AG04450 (cell line): Measurements from ENCODE around the gene LIPC. TPM values are rescaled to one million over a fixed set of nuclear protein-coding genes. Genes with fewer than 3 reads are reported as not detected.

Source experiments
- CTCF ChIA-PET: fragments of 300-600, 350-600 bp; formaldehyde crosslinking; extraction: SDS; loops from one replicate; lab custom pipeline; 2022; ENCODE audit warnings: antibody characterized with exemption, inconsistent platforms; lab: Charles Lee
- POLR2A ChIA-PET: fragments of 350-600 bp; formaldehyde crosslinking; extraction: SDS; loops from one replicate; lab custom pipeline; 2021; ENCODE audit warnings: antibody characterized with exemption, inconsistent platforms; lab: Yijun Ruan, JAX
- DNase-seq: peaks from one replicate; pipeline ENCODE4 v3.0.0-alpha.2; 2011; ENCODE audit warnings: low read depth, low spot score
- H3K27ac ChIP-seq: one replicate; pipeline ENCODE4 v1.5.1; 2012; ENCODE audit warnings: low read depth, low read length, control low read depth
- H3K27me3 ChIP-seq: one replicate; pipeline ENCODE4 v1.6.0; 2012; ENCODE audit warnings: low read length; ENCODE audit not compliant: control insufficient read depth, insufficient read depth
- H3K4me3 ChIP-seq: 2 replicates; pipeline ENCODE4 v1.5.1; 2011; ENCODE audit warnings: mild to moderate bottlenecking, low read depth, low read length, control low read depth
- H3K9me3 ChIP-seq: 2 replicates; pipeline ENCODE4 v1.5.1; 2012; ENCODE audit warnings: low read length; ENCODE audit not compliant: control insufficient read depth, insufficient read depth
- polyA plus RNA-seq: library from polyadenylated mRNA; depleted of rRNA; stranded (reverse); fragments of >200 nt; gene quantifications from 2 replicates; pipeline ENCODE4 v1.2.3, GENCODE V29; 2011
- TF ChIP-seq, protein P1 (sequence below): IDR thresholded peaks from 2 replicates; pipeline ENCODE4 v1.5.1; 2011; ENCODE audit warnings: low read depth, low read length, control low read depth, inconsistent platforms

Gene LIPC
- polyA plus RNA-seq, 1 experiment, result 0.82 TPM

DNA sequence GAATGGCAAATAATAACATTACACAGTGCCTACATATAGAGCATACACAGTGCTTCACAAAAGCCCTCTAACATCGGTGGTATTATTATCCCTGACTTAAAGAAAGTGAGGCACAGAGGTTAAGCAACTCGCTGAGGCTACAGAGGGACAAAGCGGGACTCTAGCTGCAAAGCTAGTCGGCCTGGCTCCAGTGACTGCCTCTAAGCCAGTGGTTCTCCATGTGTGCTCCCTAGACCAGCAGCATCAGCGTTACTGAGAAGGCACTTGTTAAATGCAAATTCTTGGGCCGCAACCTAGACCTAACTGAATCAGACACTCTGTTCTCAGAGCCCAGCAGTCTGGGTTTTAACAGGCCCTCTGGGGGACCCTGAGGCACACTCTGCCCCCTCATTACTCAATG, 33.1 kb upstream of the LIPC start:
- Histone ChIP-seq H3K27me3 (no peaks in the 10 kb centered on the region), H3K9me3 (no peaks in the 10 kb centered on the region), H3K27ac (no peak overlapping the region), H3K4me3 (no peak overlapping the region)
- TF ChIP-seq, protein P1, sequence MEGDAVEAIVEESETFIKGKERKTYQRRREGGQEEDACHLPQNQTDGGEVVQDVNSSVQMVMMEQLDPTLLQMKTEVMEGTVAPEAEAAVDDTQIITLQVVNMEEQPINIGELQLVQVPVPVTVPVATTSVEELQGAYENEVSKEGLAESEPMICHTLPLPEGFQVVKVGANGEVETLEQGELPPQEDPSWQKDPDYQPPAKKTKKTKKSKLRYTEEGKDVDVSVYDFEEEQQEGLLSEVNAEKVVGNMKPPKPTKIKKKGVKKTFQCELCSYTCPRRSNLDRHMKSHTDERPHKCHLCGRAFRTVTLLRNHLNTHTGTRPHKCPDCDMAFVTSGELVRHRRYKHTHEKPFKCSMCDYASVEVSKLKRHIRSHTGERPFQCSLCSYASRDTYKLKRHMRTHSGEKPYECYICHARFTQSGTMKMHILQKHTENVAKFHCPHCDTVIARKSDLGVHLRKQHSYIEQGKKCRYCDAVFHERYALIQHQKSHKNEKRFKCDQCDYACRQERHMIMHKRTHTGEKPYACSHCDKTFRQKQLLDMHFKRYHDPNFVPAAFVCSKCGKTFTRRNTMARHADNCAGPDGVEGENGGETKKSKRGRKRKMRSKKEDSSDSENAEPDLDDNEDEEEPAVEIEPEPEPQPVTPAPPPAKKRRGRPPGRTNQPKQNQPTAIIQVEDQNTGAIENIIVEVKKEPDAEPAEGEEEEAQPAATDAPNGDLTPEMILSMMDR, result no peak
- ChIA-PET CTCF (no interaction called here), POLR2A (no interaction called here)
- no peak for DNase-seq

DNA sequence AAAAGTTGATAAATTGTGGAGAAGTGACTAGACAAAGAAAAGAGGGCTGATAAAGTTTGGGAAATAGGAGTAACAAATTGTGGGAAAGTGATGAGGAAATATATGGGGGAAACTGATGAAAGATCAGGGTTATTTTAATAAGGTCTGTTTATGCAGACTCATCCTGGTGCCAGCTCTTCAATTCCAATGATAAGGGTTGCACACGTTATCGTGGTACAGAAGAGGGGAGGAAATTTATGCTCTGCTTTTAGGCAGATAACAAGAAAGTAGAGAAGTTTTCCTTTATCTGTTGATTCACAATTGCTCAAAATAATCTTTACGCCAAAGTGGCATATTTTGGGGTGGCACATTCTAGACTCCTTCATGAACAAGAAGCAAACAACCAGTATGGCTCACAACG, 32.1 kb upstream of the LIPC start:
- H3K27me3 ChIP-seq, result no peaks in the 10 kb centered on the region
- H3K9me3 ChIP-seq, result no peaks in the 10 kb centered on the region
- TF ChIP-seq, protein P1, result no peak
- no peak overlapping the region for H3K27ac ChIP-seq
- ChIA-PET POLR2A (no interaction called here), CTCF (no interaction called here)
- no peak for DNase-seq
- no peak overlapping the region for H3K4me3 ChIP-seq

DNA sequence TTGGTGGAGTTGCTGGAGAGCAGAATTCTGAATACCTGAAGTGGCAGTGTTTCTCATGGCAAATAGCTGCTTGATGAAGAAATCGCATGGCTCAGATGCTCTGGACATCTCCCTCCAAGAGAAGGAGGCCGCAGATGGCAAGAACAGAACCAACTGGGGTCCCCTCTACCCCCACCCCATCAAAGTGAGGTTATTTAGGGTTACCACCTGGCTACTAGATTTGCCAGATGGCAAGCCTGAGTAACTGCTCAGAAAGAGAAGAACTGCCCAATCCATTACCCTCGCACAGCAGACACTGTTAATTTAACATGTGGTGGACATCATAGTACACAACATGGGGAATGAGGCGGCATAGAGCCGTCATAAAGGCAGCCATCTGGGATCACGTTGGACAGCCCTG, 30.5 kb upstream of the LIPC start:
- no peaks in the 10 kb centered on the region for H3K27me3 ChIP-seq
- CTCF ChIA-PET, result no interaction called here
- no peak overlapping the region for H3K4me3 ChIP-seq
- H3K9me3 ChIP-seq, result no peaks in the 10 kb centered on the region
- TF ChIP-seq, protein P1, result no peak
- DNase-seq, result no peak
- POLR2A ChIA-PET, result no interaction called here
- H3K27ac ChIP-seq, result no peak overlapping the region

DNA sequence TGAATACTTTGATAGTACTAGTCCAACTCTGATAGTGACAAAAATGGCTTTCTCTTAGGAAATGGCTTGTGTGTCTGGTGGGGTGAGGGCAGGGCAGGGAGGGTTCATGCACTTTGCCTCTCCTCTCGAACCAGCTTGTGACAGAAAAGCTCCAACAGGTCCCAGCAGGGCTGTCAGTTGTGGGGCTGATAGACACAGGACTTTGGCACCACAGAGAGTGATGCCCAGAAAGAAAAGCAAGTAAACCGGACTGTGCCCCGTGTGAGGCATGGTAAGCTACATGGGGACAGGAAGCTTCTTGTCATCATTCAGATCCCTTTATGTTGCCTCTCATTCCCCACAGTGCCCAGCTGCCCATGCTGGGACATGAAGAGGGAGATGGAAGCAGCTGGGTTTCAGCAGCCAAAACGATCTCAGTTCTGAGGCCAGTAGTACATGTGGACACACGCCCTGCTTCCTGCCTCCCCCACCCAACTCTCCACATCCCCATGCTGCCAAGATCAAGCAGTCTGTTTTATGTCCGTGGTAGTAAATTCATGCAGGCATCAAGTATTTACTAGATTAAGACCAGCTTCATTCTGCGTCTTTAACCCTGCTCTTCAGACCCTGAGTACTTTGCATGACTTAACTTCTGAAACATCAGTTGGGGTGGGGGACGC, 29.7 kb upstream of the LIPC start:
- ChIA-PET POLR2A (no interaction called here), CTCF (no interaction called here)
- TF ChIP-seq, protein P1, result no peak
- no peak overlapping the region for H3K4me3 ChIP-seq
- no peak for DNase-seq
- no peak overlapping the region for H3K27ac ChIP-seq
- no peaks in the 10 kb centered on the region for H3K27me3 ChIP-seq
- no peaks in the 10 kb centered on the region for H3K9me3 ChIP-seq

DNA sequence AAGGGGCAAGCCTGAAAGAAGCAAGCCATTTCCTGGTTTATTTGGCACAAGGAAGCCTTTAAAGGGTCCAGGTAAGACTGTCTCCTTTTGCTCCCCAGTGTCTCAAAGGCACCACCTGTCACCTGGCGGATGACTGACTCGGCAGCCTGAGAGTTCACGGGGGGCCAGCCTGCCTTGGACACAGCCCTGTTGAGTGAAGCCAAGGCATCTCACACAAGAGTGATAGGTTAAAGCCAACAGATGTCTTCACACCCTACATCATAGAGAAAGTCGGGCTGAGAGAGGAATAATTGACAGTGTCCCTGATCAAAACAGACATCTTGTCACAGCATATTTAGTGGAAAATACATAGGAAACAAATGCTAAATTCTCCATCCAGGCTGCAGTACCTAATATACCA, 28.2 kb upstream of the LIPC start:
- ChIA-PET CTCF (no interaction called here), POLR2A (no interaction called here)
- no peaks in the 10 kb centered on the region for H3K27me3 ChIP-seq
- DNase-seq, result no peak
- H3K9me3 ChIP-seq, result no peaks in the 10 kb centered on the region
- TF ChIP-seq, protein P1, result no peak
- no peak overlapping the region for H3K27ac ChIP-seq
- no peak overlapping the region for H3K4me3 ChIP-seq
